HG03060 (cell line): ENCODE results near the gene PDC.
"Not testable (repeated sequence)": the region's sequence is repeated elsewhere in the genome, so short reads cannot be mapped to it uniquely, and the experiment has no call there.

Experiments
- ATAC-seq: cut with Tn5 transposase; IDR thresholded peaks from one replicate; pipeline ENCODE4 v1.9.1; 2021; ENCODE audit warnings: low read depth, moderate number of reproducible peaks; ENCODE audit not compliant: unreplicated experiment

Gene PDC

DNA sequence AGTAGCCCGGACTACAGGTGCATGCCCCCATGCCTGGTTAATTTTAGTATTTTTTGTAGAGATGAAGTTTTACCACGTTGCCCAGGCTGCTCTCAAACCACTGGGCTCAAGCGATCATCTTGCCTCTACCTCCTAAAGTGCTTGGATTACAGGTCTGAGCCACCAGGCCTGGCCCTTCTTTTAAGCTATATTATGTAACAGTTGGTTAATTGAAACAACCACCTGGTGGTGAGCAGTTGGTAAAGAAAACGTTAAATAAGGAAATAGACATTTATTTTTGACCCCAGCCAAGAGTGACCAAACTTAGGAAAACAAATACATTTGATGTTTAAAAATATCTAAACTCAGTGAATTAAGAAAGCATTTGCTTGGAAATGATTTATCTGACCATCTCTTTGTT, 12.1 kb upstream of the PDC start:
- no peak for ATAC-seq

DNA sequence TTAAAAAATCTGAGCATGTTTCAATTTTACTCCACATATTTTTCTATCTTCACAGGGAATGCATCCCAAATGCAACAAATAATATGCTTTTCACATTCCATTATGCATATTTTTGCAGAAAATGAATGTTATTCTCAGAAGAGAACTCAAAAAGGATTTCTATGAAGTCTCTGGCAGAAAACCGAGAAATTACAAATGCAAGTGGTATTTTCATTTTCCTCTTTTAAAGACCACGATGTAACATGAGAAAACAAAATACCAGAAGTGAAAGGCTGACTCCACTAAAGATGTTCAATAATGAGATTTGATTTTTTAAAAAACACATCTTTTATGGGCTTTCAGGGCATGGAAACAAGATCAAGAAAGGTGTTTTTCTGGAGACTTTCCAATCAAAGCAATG, 5.0 kb upstream of the PDC start:
- ATAC-seq, result no peak

DNA sequence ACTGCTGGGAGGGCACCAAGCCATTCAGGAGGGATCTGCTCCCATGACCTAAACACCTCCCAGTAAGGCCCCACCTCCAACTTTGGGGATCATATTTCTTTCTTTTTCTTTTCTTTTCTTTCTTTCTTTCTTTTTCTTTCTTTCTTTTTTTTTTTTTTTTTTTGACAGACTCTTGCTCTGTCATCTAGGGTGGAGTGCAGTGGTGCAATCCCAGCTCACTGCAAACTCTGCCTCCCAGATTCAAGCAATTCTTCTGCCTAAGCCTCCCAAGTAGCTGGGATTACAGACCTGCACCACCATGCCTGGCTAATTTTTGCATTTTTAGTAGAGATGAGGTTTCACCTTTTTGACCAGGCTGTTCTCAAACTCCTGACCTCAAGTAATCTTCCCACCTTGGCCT, 4.6 kb upstream of the PDC start:
- not testable (repeated sequence) for ATAC-seq

DNA sequence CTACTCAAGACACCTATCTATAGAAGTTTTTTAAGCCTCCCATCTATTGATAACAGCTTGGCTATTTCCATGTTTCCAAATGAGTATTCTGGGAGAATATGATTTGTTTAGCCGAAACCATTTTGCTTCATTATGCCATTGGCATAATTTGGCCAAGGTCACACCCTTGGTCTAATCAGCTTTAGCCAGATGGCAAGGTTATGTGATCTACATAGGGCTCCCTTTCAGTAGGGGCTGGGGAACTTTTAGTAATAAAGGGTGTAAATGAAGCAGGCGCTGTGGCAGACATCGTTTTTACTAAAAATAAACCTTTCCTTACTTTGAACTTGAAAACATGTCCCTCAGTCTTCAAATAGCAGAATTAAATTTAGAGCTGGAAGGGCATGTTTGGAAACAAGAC, 3.0 kb upstream of the PDC start:
- no peak for ATAC-seq

DNA sequence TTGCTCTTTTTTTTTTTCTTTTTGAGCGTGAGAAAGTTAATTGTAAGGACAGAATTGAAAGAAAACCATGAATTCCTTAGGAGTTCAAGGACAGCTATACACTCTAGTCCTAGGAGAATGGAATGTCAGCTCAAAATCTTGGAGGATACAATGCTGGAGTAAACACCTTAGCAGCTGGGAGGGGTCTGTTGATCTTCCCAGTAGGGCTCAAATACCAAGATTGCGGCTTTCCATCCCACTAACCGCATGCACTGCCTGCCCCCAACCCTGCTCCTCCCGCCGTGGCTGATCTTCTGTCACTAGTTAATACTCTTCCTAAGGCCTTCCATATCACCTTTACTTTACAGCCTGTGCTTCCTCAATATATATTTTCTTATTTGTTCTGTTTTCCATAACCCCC, 2.6 kb upstream of the PDC start:
- ATAC-seq, result no peak

DNA sequence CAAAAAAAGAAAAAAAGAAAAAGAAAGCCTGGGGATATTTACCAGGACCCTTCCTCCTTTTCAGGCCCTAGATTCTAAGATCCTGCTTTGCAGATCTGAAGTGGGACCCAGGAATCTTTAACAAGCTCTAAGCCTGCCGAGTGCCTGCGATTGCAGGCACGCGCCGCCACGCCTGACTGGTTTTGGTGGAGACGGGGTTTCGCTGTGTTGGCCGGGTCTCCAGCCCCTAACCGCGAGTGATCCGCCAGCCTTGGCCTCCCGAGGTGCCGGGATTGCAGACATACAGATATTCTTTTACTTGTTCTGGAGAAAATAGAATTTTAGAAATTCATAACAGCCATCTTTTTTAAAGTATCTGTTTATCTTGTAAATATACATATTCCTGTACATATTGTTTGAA, 1.8 kb downstream of the PDC start:
- not testable (repeated sequence) for ATAC-seq

DNA sequence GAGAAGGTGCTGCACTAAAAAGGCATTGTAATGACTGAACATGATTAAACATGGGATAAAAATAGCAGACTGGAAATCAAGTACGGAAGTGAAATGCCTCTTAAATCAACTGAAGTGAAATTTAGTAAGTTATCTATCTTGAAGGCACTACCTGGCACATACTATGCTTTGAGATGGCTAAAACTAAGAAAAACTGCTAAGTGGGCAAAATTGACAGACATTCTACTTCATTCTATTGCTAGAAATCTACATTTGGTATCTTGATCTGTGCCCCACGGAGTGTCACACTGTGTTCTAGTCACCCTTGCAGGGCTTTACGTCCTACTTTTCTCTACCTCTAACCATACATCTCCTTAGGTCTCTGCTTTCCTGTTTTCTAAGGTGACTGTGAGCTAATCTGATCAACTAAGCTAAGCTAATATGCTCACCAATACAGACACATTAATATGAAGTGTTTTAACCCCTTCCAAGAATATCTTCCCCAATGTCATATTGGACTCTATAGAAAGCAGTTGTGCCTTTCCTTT, 4.1 kb downstream of the PDC start:
- ATAC-seq, result no peak

DNA sequence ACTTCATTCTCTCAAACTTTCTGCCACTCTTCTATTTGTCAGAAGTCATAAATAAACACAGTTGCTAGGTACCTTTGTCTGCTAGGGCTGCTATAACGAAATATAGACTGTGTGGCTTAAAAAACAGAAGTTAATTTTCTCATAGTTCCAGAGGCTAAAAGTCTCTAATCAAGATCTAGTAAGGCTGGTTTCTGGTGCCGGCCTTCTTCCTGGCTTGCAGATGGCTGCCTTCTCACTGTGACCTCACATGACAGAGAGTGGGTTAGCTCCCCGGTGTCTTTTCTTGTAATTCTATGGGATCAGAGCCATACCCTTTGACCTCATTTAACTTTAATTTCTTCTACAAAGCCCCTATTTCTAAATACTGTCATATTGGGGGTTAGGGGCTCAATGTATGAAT, 5.9 kb downstream of the PDC start:
- no peak for ATAC-seq

DNA sequence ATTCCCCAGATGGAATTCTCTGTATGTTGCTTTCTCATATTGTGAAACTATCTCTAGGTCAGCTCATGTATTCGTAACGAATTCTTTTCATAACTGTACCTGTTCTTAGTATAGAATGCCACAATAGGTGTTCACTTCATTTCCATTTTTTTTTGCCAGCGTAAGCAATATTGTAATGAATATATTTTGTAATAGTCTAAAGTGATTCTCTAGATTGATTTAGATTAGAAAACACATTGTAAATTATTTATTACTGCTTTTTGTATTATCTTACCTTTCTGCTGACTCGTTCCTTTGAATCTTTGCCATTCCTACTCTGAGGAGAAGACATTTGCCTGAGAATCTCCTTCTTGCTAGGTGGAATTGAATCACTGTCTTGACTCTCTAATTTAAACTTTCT, 14.8 kb downstream of the PDC start:
- no peak for ATAC-seq

DNA sequence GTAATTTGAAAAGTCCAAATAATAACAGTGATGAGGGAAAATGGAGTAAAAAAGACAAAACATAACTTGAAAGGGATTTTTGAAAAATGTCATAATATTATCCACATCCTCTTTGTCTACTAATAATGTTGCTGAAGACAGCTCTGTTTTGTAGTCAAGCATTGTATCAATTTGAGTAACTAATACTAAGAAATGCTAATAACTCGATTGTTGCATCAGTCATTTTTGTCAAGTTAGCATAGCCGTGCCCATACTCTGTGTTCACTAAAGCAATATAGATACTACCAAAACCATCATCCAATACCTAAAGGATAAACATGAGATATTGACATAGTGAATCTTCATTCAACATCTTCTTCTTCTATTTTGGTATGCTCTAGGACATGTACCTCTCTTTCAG, 17.3 kb downstream of the PDC start:
- no peak for ATAC-seq

DNA sequence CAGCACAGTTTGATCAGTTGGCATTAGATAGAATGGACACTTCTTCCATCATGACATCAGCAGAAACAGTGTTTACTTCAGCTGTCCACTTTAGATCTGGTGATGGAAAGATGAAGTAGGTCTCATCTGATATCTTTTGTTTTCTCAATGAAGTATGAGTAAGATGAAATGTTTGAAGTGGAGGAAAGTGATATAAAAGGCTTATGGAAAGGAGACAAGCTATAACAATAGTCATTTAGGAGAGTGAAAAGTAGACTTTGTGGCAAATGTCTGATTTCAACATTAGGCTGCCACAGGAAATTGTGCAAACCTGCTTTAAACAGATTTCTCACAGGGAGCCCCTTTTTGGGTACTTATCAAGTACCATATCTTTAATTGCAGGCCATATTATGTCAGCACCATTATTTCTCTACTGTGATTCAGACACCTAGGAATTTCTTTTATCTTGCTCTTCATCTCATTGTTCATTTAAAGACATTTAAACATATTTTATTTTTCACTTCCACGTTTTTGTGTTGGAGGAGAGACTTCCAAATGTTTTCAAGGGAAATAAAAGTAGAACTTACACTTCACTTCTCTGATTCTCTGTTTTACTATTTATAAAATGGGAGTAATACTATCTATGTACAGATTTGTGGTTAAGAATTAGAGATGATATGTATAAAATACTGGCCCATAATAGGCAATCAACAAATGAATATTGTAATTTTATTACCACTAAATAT, 18.1 kb downstream of the PDC start:
- ATAC-seq, result no peak

DNA sequence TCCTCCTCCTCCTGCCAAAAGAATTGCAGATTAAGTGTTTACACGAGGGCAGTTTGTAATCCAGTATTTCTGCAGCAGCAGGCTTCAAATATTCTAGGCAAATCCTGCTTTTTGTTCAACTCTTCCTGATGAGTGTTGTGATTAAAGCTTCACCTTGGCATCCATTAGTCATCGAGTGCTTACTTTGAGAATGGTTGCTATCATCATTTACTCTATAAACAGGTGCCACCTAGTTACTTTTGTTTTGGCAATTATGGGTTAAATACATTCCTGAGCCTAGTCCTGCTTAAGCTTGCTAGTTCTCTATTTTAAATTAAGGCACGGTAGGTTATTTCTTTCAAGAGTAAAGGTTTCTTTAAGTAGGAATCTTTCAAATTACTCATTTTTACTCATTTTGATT, 20.3 kb downstream of the PDC start:
- ATAC-seq, result no peak

DNA sequence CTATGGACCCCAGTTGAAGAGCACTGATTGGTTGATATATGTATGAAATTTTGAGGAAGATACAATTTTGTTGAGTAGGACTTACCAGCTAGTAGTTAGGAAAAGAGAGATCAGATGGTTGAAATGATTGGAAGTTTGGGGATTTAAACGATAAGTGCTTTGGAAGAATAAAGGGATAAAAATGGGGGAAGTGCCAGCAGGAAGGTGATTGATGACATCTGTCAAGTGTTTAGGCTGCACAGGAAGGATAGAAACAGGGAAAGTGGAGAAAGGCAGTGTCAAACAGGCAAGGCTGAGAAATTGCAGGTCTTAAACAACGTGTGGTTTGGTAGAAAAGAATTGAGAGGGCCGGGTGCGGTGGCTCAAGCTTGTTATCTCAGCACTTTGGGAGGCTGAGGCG, 22.3 kb downstream of the PDC start:
- no peak for ATAC-seq

DNA sequence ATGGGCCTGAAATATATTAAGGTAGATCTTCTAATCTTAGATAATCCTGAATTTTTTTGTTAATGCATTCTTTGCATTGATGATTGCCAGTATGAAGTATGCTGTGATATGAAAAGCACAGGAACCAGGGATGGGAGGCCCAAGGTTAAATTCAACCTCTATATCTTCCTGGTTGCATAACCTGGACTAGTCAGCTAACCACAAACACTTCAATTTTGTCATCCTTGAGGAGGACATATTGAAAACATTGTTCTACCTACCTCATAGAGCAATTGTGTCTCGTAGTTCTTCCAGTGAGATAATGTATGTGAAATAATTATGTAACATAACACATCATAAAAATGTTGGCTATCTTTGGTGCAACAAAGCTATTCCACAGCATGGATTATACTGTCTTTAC, 25.6 kb downstream of the PDC start:
- ATAC-seq, result no peak

DNA sequence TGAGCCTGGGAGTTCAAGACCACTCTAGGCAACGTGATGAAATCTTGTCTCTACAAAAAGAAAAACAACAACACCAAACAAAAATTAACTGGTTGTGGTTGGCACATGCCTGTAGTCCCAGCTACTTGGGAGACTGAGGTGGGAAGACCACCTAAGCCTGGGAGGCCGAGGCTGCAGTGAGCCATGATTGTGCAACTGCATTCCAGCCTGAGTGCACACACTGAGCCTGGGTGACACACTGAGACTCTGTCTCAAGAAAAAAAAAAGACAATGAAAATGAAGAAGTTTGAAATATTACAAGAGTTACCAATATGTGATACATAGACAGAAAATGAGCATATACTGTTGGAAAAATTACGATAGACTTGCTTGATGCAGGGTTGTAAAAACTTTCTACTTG, 31.9 kb downstream of the PDC start:
- no peak for ATAC-seq

DNA sequence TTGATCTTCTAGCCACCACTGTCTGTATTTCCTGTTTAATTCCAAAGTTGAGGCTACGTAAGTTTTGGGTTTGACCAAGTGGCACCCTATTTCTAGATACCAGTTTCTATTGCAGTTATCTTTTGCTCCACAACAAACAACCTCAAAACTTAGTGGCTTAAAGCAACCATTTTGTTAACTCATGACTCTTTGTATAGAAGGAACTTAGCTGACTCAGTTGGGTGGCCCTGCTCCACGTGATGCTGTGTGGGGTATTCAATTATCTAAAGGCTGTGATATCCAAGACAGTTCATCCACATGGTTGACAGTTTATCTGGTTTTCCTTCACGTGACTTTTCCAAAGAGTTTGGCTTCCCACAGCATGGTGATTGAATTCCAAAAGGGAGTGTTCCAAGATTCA, 34.8 kb downstream of the PDC start:
- no peak for ATAC-seq

DNA sequence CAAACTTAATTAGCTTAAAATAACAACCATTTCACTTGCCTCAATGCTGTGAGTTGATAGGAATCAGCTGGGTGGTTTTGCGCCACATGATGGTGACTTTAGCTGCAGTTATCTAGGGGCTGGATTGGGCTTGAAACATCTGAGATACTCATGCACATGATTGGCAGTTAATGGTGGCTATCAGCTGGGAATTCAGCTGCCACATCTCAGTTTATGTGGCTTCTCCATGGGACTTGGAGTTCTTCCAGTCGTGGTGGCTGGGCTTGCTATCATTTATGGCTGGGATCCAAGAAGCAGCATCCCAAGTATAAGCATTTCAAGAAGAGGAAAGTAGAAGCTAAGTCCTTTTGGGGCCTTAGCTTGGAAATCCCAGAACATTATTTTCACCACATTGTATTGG, 36.4 kb downstream of the PDC start:
- no peak for ATAC-seq

DNA sequence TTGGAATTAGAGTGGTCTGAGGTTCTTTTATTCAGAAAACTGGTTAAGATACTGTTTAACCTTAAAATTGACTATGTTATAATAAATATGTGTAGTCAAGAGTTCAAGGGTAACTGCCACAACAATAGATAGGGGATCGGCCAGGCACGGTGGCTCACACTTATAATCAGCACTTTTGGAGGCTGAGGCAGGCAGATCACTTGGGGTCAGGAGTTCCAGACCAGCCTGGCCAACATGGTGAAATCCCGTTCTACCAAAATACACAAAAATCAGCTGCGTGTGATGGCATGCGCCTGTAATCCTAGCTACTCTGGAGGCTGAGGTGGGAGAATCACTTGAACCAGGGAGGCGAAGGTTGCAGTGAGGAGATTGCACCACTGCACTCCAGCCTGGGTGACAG, 39.5 kb downstream of the PDC start:
- no peak for ATAC-seq

DNA sequence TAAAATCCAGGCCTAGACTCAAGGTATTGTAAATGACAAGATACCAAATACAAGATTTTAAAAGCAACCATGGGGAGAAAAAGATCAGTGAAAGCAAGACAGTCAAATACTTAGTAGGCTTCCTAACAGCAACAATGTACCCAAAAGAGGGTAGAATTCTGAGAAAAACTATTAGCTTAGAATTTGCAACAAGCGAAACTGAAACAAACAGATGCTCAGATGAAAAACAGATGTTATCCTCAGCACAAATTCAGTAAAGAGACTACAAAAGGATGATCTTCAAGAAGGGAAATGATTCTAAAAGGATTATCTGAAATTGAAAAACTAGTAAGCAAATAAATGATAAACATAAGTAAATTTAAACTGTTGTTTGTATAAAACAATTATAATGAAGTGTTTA, 40.0 kb downstream of the PDC start:
- peak; percentile 68 for ATAC-seq

DNA sequence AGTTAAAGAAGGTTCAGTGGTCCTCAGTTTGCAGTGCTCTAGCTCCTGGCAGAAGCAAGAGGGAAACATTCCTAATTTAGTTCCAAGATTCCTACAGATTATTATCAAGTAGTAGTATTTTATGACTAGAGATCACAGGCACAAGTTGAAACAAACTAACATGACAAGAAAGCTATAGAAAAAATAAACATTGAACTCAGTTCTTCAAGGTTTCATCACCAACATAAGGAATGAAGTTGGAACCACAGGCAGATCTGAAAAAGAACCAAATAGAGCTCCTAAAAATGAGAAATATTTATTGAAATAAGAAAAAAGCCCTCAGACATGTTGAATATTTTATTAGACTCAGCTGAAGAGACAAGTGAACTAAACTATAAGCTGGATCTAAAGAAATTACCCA, 40.6 kb downstream of the PDC start:
- ATAC-seq, result no peak

DNA sequence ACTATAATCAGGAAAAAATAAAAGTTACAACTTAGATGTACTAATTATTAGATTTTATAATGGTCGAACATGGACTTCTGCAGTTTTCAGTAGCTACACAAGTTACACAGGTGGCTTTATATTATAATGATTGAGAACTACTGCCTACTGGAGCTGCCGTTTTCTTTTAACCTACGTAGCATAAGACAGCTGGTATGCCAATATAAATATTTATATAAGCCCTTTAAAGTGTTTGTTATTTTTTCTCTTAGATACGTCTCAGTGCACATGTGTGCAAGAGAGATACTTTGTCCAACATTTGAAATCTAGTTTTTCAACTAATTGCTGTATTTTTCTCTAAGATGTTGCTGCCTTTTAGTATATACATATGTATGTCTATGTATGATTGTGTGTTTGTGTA, 42.4 kb downstream of the PDC start:
- no peak for ATAC-seq

DNA sequence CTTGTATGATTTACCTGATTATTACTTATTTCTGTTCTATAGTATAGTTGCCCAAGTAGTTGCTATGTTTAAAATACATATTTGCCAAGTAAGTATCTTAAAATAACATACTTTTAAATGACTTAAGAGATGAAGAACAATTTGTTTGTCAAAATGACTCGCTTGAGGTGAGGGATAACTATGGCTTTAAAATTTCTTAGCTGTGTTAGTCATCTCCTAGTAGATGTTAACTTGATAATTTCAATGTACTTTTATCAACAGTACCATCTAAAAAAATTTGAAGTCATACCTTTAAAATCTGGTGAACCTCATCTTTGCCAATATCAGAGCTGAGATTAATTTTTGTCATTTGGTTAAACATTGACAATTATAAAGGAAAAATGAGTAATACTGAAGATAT, 47.6 kb downstream of the PDC start:
- no peak for ATAC-seq

DNA sequence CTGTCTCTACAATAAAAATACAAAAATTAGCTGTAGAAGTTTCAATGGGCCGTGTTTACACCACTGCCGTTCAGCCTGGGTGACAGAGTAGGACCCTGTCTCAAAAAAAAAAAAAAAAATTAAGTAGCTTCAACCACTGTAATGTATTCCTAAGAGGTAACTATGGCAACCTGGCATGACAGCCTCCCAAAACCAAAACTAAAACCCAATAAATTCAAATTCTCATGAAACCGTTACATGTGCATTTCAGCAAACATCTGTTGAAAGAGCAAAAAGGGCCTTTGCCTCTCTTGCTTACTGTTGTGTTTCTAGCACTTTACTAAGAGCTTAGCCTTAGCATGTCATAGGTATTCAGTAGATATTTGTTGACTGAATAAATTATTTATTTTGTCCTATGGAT, 51.8 kb downstream of the PDC start:
- ATAC-seq, result no peak
